ENCODE results near the gene PCED1A.

Gene PCED1A

GRCh38 chr20:2800521-2801285 is 39.8 kb downstream of the PCED1A start, which contains the start of gene CPXM1:
Gene CPXM1, minus strand, starts transcription at chr20:2800627. Its CDS starts 55 bp downstream, at chr20:2800572.
- no peak for DNase-seq

DNA sequence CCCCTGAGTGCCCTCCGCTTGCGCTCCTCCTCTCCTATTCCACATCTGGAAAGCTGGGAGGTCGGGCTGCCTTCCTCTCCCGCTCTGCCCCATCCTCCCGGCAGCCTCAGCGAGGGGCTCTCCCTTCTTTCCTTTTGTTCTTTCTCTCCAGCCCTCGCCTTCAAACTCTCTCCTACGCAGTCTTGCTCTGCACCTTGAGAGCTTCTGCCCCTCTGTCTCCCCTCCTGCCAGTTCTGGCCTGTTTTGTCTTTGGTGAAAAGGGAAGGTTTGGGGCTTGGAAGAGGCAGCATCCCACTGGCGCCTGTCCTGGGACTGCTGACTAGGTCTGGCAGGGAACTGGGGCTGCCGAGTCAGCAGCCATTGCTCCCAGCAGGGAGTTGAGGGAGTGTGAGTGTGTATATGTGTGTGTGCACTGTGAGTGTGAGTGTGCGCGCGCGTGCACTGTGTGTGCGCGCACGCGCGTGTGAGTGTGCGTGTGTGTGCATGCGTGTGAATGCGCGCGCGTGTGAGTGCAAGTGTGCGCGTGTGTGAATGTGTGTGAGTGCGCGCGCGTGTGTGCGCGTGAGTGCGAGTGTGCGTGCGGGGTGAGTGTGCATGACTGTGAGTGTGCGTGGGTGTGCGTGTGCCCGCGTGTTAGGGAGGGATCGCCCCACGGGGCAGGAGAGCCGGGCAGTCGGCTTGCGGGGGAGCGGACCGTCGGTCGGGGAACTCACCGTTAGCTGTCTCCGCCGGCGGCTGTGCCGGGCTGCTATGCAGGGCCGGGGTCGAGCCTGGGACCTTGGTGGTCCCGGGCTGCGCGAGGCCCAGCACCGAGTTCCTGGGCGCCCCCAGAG is 40.6 kb downstream of the PCED1A start:
- no peak for DNase-seq

DNA sequence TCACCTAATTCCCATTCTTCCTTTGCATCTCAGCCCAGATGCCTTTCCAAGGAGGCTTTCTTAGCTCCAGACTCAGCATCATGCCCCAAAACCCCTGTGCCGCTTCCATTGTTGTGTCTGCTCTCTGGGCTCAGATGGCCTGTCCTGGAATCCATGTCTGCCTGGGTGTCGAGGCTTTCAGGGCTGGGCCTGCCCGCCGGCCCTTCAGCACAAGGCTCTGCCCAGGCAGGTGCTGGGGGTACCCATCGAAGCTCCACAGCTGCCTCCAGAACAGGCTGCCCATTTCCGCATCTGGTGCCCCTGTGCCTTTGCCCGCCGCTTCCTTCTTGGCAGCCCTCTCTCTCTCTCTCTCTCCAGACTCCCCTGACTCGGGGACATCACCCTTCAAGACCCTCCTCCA is 41.2 kb downstream of the PCED1A start:
- no peak for DNase-seq

GRCh38 chr20:2798814-2799213 is 41.6 kb downstream of the PCED1A start:
- no peak for DNase-seq

DNA sequence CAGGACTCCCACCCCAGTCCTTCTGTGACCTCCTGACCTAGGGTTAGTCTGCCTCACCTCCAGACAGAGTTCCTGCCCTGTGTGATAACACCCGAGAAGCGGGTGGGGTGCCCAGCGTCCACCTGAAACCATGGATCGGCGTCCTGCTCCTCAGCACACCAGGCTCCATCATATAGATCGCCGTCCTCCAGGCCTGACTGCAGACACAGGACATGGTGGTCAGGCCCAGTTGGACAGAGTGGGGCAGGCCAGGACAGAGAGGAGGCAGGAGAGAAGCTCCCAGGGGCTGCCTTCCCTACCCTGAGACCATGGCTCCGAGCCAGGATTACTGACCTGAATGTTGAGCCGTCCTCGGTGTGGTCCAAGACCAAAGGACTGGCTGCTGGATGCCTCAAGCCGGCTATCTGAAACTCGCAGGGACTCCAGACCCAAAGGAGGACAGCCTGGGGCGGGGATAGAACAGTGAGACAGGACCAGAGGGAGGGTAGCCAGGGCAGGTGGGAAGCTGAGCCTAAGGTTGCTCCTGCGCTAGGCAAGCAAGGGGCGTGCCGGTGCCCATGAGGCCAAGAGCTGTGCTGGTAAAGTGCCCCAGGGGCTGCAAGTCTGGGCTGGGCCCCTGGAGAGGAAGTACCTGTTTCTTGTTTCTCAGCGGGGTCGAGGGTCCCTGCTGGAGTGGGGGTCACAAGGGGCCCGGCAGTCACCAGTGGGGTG is 42.2 kb downstream of the PCED1A start:
- DNase-seq = no peak

GRCh38 chr20:2797136-2797983 is 43.1 kb downstream of the PCED1A start:
- no peak for DNase-seq

DNA sequence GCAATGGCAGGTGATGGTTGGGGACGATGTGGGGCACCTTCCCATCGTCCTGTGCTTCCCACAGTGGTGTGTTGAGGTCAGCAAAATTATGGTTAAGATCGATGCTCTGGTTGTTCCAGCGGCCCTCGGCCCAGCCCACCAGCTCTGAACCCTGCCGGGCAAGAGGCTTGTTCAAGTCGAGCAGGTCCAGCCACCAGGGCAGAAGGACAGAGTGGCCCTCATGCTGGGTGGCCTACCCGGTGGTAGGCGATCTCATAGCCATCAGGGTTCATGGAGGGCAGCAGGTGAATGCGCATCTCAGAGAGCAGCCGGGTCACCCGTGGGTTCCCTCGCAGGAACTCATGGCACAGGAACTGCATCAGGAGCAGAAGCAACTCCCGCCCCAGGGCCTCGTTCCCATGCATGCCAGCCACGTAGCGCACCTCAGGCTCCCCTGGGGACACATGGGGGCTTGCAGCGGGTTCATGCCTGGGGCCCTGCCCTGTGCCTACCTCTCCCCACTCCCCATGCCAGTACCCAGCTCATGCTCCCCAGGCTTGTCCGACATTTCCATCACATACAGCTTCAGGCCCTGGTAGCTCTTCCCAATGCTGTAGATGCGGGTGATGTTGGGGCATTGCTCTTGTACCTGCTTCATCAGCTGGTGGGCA is 44.3 kb downstream of the PCED1A start:
- DNase-seq = no peak

GRCh38 chr20:2795451-2795850 is 45.0 kb downstream of the PCED1A start:
- no peak for DNase-seq

GRCh38 chr20:2794866-2795447 is 45.5 kb downstream of the PCED1A start:
- no peak for DNase-seq

GRCh38 chr20:2794202-2794748 is 46.2 kb downstream of the PCED1A start:
- DNase-seq = no peak

DNA sequence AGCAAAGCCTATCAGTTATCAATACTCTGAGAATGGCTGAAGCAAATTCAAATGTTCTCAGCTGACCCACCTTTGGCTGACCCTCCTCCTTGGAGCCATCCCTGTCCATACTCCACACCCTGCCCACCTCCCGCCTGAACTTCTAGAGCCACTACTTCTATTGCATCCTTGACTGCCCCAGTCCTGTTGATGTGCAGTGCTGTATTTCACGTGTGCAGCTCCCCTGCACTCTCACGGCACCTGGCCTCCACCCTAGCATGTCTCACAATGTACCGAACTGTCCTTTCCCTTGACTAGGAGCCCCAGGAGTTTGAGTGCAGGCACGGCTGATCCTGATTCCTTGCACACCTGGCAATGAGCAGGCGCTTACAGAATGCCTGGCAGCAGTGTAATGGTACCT is 47.0 kb downstream of the PCED1A start:
- DNase-seq = no peak

Measured in NCI-H1092 treated with DMSO at 0.1 percent for 48 hours (cell line).